NCI-H1105 treated with DMSO at 0.1 percent for 48 hours (cell line): ENCODE measurements around the gene C11orf52.
"Not testable (repeated sequence)": the region's sequence is repeated elsewhere in the genome, so short reads cannot be mapped to it uniquely, and the experiment has no call there.

Source experiments
- DNase-seq: peaks from one replicate; lab custom pipeline; 2025; lab: John Stamatoyannopoulos, UW

The C11orf52 gene

GRCh38 chr11:111913031-111913861 lies 5.5 kb upstream of the C11orf52 start:
- no peak for DNase-seq

- DNase-seq, result no peak
Measured at GRCh38 chr11:111913997-111914396, 4.7 kb upstream of the C11orf52 start.

- no peak for DNase-seq
Measured at GRCh38 chr11:111916768-111917167, 1.9 kb upstream of the C11orf52 start.

DNA sequence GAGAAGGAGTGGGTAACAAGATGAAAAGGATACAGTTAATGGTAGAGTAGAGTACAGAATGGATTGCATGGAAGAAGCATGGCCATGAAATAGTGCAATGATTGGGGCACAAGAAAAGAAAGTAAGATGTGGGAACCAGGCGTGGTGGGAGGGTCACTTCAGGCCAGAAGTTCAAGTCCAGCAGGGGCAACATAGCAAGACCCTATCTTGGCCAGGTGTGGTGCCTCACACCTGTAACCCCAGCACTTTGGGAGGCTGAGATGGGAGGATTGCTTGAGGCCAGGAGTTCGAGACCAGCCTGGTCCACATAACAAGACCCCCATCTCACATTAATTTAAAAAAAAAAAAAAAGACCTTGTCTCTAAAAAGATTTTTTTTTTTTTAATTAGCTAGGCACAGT lies 1.4 kb upstream of the C11orf52 start:
- DNase-seq, result no peak

DNA sequence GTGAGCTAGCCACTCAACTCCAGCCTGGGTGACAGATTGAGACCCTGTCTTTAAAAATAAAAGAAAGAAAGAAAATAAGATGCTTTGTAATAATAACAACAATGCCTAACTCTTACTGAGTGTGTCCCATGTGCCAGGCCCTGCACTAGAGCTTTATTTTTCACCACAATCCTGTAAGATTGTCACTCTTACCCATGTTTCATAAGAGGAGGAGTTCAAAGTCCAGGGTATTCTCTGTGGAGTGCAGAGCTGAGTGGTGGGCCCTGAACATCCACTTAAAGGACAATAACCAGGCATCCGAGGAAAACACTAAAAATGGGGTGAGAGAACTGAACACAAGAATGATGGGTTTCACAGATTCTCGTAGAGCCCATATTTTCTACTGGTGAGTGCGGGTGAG lies 925 bp upstream of the C11orf52 start:
- DNase-seq, result no peak

- no peak for DNase-seq
Measured at GRCh38 chr11:111920908-111921307, 2.2 kb downstream of the C11orf52 start.

- DNase-seq, result no peak
Measured at GRCh38 chr11:111921541-111922230, 3.0 kb downstream of the C11orf52 start.

DNA sequence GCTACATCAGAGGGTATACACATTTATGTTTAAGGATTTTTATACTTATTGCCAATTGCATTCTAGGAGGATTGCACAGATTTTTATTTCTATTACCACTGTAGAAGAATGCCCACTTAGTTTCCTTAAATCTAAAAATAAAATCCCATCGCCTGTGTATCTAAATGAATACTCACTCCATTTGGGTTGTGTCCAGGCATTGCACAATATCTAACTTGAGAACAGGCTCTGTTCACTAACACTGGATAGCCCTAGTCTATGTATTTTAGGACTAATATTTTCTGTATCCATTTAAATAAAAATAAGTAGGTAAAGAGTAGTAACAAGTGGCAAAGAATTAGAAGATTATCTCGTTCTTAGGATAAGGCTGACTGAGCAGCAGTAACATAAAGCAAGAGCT lies 4.1 kb downstream of the C11orf52 start:
- DNase-seq, result no peak

GRCh38 chr11:111923351-111923788 lies 4.7 kb downstream of the C11orf52 start:
- DNase-seq, result no peak

- DNase-seq, result no peak
Measured at GRCh38 chr11:111923951-111924350, 5.2 kb downstream of the C11orf52 start.

- no peak for DNase-seq
Measured at GRCh38 chr11:111925953-111926352, 7.2 kb downstream of the C11orf52 start.

DNA sequence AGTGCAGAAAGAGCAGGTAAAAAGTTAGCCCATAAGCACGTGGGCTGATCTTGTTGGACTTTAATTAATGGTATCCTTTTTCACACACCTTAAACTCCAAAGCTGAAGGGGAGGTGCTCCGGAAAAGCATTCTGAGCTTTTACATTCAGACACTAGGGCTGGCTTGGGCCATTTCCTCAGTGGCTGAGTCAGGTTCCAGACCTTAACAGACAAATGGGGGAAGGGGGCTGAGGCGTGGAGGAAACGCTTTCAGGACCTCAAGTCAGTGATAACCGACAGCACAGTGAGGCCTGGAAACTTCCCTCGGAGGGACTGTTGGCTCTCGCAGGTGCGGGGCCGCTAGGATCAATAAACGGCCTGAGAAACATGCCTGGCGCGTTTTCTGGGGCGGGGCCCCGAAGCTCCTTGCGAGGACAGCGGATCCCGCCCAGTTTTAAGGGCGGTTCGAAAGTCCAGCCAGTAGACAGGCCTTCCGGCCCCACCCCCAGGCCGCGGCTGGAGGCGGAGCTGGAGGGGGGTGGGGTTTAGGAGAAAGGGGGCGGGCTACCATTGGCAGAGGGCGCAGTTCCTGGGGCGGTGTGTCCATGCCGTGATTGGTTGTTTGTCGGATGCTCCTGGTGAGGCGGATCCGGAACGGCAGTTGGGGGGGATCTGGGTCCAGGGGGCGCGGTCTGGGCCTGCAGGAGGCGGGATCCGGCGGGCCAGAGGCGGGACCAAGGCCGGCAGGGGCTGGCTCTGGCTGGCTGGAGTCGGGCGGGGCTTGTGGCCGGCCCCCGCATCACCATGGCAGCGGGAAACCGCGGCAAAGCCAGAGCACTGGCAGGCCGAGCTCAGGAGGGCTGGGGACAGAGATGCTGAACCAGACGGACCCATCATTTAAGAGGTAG lies 8.0 kb downstream of the C11orf52 start:
- peak; percentile 97 for DNase-seq

DNA sequence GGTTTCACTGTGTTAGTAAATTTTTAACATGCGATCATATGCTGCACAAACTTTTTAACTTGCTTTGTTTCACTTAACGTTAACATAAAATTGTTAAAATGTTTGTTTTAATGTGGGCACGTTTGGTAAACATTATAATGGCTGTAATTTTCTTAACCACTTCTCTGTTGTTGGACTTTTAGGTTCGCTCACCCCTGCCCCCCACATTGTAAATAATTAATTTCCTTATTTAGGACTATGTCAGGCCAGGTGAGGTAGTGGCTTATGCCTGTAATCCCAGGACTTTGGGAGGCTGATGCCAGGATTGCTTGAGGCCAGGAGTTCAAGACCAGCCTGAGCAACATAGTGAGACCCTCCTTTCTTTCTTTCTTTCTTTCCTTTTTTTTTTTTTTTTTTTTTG lies 11.8 kb downstream of the C11orf52 start:
- DNase-seq, result no peak

- no peak for DNase-seq
Measured at GRCh38 chr11:111932611-111932950, 13.9 kb downstream of the C11orf52 start.

GRCh38 chr11:111933176-111933575 lies 14.5 kb downstream of the C11orf52 start:
- DNase-seq, result not testable (repeated sequence)

DNA sequence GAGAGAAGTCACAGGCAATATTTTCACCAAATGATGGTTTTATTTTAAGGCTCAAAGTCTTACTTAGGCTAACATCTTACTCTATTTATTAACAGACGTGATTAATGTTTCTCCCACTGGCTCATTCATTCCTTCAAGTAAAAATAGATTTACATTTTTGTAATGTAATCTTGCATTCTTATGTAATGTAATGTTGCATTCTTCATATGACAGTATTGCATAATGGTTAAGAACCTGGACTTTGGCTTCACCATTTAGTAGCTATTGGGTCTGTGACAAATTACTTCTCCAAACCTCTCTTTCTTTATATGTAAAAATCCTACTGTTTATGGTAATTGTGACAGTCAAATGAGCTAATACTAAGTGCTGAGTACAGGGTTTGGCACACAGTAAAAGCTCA lies 15.2 kb downstream of the C11orf52 start:
- DNase-seq, result no peak

DNA sequence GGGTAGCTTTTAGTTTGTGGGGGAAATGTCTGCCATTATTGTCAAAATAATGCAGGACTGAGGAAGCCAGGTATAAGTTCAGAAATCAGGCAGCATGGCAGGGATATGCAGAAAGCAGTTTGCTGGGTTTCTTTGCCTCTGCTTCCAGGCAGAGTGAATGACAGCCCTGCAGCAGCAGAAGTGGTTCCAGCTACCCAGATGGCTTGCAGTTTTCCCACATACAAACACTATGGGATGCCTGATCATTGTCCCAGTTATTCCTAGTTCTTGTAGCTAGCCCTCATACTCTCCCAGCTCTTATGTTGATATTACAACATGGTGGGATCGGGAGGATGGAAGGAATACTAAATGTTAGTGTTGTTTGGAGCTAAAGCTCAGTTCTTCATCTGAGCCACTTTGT lies 15.6 kb downstream of the C11orf52 start:
- no peak for DNase-seq

GRCh38 chr11:111935317-111936039 lies 16.8 kb downstream of the C11orf52 start:
- no peak for DNase-seq

DNA sequence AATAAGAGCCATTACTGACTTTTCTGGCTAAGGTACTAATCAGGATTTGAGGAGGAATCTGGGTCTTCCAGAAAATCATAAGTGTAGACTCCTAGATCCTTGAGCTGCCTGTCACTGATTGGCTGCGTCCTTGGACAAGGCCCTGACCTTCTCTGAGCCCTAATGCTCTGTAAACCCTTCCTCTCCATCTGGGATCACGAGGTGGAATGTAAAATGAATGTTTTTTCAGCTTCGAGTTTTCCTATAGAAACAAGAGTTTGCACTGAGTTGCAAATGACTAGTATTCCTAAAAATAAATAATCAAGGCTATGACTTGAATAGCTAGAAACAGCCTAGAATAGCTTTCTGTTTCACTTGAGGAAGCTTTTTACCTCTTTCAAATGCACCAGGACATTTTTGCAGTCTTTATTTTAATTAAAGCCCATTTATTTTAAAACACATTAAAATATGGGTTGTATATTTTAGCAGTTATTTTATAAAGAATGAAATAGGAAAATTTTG lies 17.4 kb downstream of the C11orf52 start:
- DNase-seq, result no peak

GRCh38 chr11:111937461-111937769 lies 18.7 kb downstream of the C11orf52 start:
- no peak for DNase-seq

DNA sequence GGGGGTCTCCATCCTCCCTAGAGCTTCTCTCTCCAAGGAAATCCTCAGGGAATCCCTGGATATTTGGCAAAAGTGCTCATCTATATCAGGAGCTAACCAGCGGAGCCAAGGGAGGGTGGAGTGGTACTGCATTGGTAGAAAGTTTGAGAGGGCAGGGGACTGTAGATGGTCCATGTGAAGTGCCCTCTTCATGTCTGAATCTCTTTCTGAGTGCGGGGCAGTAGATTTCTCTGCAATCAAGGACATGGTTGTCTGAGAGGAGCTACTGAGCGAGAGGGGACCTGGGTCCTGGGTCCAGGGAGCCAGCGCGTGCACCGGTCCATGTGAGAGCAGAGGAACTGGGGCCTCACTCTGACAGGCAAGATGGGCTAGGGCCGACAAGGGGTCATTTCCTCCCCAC lies 19.1 kb downstream of the C11orf52 start:
- DNase-seq, result no peak

- no peak for DNase-seq
Measured at GRCh38 chr11:111938687-111939160, 20.0 kb downstream of the C11orf52 start.
